Stimulated activated CD8-positive, alpha-beta memory T cell treated with anti-CD3 and anti-CD28 coated beads, Interleukin-7, amount 100 ng/mL, for 48 hours (primary cell): ENCODE results near the gene AKT2.

Experiments
- DNase-seq, 2 donors: peaks; one replicate each; pipeline ENCODE4 v3.0.0-alpha.2; 2020; ENCODE audit warnings: low read depth in 1 of 2; ENCODE audit errors: extremely low read depth in 1 of 2

AKT2 gene

GRCh38 chr19:40274585-40275544 is 10.3 kb downstream of the AKT2 start:
- DNase-seq = no peak

- DNase-seq = no peak
Measured at GRCh38 chr19:40273469-40274360, 11.4 kb downstream of the AKT2 start.

- DNase-seq = no peak
Measured at GRCh38 chr19:40272261-40272660, 12.9 kb downstream of the AKT2 start.

- DNase-seq = no peak
Measured at GRCh38 chr19:40271706-40272105, 13.4 kb downstream of the AKT2 start.

- no peak for DNase-seq
Measured at GRCh38 chr19:40270362-40271089, 14.6 kb downstream of the AKT2 start.

GRCh38 chr19:40269216-40269940 is 15.8 kb downstream of the AKT2 start:
- no peak for DNase-seq

GRCh38 chr19:40267601-40267997 is 17.5 kb downstream of the AKT2 start:
- DNase-seq = no peak

GRCh38 chr19:40266912-40267600 is 18.1 kb downstream of the AKT2 start:
- DNase-seq = no peak

GRCh38 chr19:40266119-40266518 is 19.0 kb downstream of the AKT2 start:
- no peak for DNase-seq

GRCh38 chr19:40265763-40266099 is 19.4 kb downstream of the AKT2 start:
- no peak for DNase-seq

- no peak for DNase-seq
Measured at GRCh38 chr19:40265055-40265762, 19.9 kb downstream of the AKT2 start.

GRCh38 chr19:40264314-40265054 is 20.7 kb downstream of the AKT2 start:
- DNase-seq = no peak

GRCh38 chr19:40263440-40264313 is 21.5 kb downstream of the AKT2 start:
- DNase-seq = no peak

GRCh38 chr19:40262422-40262821 is 22.7 kb downstream of the AKT2 start:
- DNase-seq = no peak

- no peak for DNase-seq
Measured at GRCh38 chr19:40261631-40262030, 23.5 kb downstream of the AKT2 start.

- no peak for DNase-seq
Measured at GRCh38 chr19:40257096-40257517, 28.0 kb downstream of the AKT2 start.

- DNase-seq = no peak
Measured at GRCh38 chr19:40256512-40256911, 28.6 kb downstream of the AKT2 start.
